ENCODE results near the gene FUT3.

Gene FUT3

DNA sequence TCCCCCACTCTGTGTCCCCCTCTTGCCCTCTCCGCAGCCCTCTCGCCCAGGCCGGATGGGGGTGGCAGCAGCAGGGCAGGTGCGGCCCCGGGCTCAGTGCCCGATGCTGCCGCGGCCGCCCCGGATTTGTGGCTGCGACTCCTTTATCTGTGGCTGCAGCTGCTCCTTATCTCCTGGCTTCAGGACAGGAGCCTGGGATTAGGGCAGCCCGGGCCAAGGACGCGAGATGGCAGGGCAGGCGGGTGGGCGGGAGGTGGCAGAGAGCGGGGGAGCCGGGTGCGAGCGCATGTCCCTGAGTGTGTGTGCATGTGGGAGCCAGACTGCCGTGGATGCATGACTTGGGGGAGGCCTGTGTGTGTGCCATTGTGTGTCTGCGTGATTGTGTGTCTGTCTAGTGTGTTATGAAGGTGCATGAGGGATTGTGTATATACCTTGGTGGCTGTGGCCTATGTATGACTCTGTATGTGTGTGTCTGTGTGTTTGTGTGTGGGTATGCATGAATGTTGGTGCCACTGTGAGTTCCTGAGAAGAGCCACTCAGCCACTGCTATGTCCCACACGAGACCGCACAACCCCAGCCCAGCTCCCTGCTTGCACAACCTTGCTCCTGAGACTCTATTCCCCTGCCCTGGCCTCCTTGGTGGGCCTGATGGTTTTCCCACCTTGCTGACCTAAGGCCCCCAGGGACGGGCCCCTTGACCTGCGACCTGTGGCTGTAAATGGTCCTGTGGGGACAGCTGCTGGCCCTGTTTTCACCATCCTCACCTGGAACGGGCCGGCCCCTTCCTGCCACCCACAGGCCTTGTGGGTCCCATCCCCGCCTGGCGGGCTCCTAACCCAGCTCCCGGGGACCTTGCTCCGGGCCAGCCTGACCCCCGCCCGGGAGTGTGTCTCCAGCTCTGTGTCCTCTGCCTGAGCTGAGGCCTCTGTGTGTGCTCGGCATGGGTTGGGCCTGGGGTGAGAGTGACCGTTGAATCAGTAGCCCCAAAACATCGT is 51.7 kb downstream of the FUT3 start:
- no peak for DNase-seq

GRCh38 chr19:5798244-5798643 is 53.0 kb downstream of the FUT3 start:
- no peak for DNase-seq

DNA sequence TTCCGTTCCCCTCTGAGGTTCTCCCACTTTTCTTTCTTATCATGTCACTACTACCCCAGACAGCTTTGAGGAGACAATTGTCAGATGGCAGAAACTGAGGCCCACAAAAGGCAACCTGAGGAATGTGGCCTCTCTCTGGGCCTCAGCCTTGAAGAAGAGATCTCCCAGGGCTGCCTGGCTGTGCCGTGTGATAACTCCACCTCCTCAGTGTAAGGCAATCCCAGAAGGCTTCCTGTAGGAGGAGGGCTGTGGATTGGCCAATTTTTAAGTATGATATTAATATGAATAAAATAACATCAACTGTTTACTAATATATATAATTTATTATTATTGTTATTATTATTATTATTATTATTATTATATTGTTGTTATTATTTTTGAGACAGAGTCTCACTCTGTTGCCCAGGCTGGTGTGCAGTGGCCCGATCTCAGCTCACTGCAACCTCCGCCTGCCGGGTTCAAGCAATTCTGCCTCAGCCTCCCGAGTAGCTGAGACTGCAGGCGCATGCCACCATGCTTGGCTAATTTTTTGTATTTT is 55.8 kb downstream of the FUT3 start:
- no peak for DNase-seq

DNA sequence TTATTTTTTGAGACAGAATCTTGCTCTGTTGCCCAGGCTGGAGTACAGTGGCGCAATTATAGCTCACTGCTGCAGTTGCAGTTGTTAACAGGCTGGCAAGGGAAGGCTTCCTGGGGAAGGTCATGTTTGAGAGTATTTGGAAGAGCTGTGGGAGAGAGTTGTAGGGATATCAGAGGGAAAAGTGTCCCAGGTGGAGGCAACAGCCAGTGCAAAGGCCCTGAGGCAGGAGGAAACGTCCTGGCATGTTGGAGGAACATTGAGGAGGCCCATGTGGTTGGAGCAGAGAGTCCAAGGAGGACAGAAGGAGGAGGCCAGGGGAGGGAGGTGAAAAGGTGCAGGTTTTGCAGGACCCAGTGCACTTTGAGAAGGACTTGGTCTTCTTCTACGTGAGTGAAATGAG is 58.1 kb downstream of the FUT3 start:
- DNase-seq = no peak

Data from CD4-positive, alpha-beta T cell treated with Interleukin-17A for 1 hour (primary cell).